GM21576 (cell line): ENCODE results near the gene ALPI.
"Not testable (repeated sequence)": the region's sequence is repeated elsewhere in the genome, so short reads cannot be mapped to it uniquely, and the experiment has no call there.

Experiments used
- ATAC-seq: cut with Tn5 transposase; IDR thresholded peaks from one replicate; pipeline ENCODE4 v1.9.1; 2021; ENCODE audit warnings: mild to moderate bottlenecking, moderate library complexity; ENCODE audit not compliant: unreplicated experiment

Gene ALPI

GRCh38 chr2:232420463-232421188, 35.3 kb upstream of the ALPI start:
- ATAC-seq: no peak

GRCh38 chr2:232421189-232421785, 34.7 kb upstream of the ALPI start:
- ATAC-seq: no peak

- ATAC-seq: no peak
These were observed 33.9 kb upstream of the ALPI start for GRCh38 chr2:232422051-232422450.

- ATAC-seq: not testable (repeated sequence)
These were observed 33.0 kb upstream of the ALPI start for GRCh38 chr2:232422996-232423395.

GRCh38 chr2:232423407-232423806, 32.5 kb upstream of the ALPI start:
- not testable (repeated sequence) for ATAC-seq

GRCh38 chr2:232431705-232432590, 24.0 kb upstream of the ALPI start:
- no peak for ATAC-seq

GRCh38 chr2:232432598-232433184, 23.3 kb upstream of the ALPI start:
- ATAC-seq: no peak

GRCh38 chr2:232433622-232434021, 22.3 kb upstream of the ALPI start:
- ATAC-seq: not testable (repeated sequence)

GRCh38 chr2:232434091-232434490, 21.9 kb upstream of the ALPI start:
- no peak for ATAC-seq

GRCh38 chr2:232434563-232435374, 21.2 kb upstream of the ALPI start:
- no peak for ATAC-seq

GRCh38 chr2:232435375-232435648, 20.6 kb upstream of the ALPI start:
- no peak for ATAC-seq

GRCh38 chr2:232435805-232436204, 20.1 kb upstream of the ALPI start:
- ATAC-seq: no peak

- ATAC-seq: no peak
These were observed 19.4 kb upstream of the ALPI start for GRCh38 chr2:232436381-232437194.

GRCh38 chr2:232437195-232437571, 18.8 kb upstream of the ALPI start:
- no peak for ATAC-seq

- ATAC-seq: no peak
These were observed 17.9 kb upstream of the ALPI start for GRCh38 chr2:232438091-232438490.

- no peak for ATAC-seq
These were observed 16.8 kb upstream of the ALPI start for GRCh38 chr2:232438951-232439757.

GRCh38 chr2:232439758-232440135, 16.2 kb upstream of the ALPI start:
- no peak for ATAC-seq

- ATAC-seq: peak; percentile 61
These were observed 15.5 kb upstream of the ALPI start for GRCh38 chr2:232440220-232441018.
